Stimulated activated CD8-positive, alpha-beta memory T cell treated with anti-CD3 and anti-CD28 coated beads, Interleukin-12 subunit alpha, Interleukin-12 subunit beta, amount 100 ng/mL, for 24 hours (primary cell): ENCODE data around the gene ACP5.
A peak's percentile ranks its signal among the peaks of the same experiment; 100 is the strongest.
"Not testable (repeated sequence)": the region's sequence is repeated elsewhere in the genome, so short reads cannot be mapped to it uniquely, and the experiment has no call there.

ENCODE experiments used
- DNase-seq: peaks from one replicate; pipeline ENCODE4 v3.0.0-alpha.2; 2020; ENCODE audit errors: extremely low read depth

The ACP5 gene

DNA sequence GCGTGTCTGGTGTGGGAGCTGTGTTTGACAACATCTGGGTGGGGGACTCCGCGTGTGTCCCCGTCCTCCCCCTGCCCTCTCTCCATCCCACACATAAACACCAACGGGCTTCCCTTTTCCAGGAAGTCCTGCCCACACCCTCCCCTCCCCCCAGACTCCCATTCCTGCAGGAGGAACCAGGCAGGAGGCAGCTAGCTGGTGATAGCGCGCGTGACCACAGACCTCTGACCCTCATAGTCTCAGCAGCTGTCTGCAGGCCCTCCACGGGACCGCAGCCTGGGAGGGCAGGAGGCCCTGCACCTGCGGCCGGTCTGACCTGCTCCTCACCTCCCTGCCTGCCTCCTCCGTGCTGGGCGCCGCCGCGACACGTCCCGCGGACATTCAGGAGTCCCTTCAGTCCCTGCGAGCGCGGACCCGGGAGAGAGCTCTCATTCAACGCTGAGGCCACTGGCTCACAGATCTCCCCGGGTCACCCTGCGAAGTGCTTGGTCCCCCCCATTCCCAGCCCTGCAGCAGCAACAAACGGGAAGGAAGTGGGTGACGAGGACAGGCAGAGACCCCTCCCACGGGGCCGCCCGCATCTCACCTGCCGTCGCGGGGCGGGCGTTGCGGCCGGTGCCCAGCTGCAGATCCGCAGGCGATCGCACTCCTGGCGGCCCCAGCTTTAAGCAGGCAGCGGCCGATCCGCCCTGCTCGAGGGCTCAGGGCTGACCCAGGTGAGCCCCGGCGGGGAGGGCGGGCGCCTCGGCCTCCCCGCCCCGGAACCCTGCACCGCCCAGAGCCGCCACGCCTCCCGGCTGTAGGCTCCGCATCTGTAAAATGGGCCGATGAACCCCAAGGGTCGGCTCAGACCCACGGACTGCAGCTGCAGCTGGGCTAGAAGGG, 1.1 kb upstream of the ACP5 start:
- DNase-seq: no peak

DNA sequence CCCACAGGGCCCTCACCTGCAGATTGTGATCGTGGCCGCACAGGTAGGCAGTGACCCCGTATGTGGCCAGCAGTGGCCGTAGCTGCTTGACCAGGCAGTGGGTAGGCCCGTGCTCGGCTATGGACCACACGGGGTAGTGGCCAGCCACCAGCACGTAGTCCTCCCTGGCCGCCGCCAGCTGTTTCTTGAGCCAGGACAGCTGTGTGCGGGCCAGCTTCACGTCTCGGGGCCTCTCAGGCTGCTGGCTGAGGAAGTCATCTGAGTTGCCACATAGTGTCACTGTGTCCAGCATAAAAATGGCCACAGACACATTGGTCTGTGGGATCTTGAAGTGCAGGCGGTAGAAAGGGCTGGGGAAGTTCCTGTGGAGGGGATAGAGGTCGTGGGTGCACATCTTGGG, 1.2 kb downstream of the ACP5 start:
- no peak for DNase-seq

DNA sequence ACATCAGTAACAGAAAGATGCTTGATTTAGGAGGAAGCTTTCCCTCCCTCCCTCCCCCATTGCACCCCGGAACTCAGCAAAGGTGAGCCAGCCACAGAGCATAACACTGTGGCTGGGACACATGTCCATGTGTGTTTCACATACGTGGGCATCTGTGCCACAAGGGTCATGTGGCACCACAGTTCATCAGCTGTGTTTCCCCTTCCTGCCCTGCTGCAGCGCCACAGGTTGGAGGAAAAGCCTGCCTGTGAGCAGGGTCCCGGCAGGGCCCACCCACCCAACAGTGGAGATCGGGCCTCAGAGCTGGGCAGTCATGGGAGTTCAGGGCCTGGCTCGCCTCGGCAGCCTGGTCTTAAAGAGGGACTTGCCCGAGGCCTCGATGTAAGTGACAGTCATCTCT, 2.8 kb downstream of the ACP5 start:
- no peak for DNase-seq

DNA sequence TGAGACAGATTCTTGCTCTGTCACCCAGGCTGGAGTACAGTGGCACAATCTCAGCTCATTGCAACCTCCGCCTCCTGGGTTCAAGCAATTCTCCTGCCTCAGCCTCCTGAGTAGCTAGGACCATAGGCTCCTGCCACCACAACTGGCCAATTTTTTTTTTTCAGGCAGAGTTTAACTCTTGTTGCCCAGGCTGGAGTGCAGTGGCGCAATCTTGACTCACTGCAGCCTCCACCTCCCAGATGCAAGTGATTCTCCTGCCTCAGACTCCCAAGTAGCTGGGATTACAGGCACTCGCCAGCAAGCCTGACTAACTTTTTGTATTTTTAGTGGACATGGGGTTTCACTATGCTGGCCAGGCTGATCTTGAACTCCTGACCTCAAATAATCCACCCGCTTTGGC, 3.7 kb downstream of the ACP5 start:
- DNase-seq: not testable (repeated sequence)

DNA sequence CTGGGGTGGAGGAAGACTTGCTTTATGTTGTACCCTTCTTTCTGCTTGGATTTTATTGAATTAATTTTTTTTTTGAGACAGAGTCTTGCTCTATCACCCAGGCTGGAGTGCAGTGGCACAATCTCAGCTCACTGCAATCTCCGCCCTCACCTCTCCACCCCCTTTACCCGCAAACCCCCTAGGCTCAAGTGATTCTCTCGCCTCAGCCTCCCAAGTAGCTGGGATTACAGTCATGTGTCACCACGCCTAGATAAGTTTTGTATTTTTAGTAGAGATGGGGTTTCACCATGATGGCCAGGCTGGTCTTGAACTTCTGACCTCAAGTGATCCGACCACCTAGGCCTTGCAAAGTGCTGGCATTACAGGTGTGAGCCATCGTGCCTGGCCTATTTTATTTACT, 4.1 kb downstream of the ACP5 start:
- DNase-seq: not testable (repeated sequence)

DNA sequence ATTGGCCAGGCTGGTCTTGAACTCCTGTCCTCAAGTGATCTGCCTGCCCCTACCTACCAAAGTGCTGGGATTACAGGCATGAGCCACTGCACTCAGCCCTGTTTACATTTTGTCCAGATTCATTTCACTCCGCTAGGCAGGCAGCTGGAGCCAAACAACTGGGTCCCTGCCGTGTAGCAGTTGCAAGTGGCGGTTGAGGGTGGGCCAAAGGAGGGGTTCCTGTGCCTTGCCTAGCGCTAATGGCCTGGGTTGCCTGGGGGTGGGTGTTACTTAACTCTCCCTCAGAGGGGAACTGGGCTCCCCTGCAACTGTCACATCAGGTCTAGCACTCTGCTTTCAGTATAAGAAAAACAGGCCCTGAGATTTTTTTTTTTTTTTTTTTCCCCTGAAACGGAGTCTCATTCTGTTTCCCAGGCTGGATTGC, 7.4 kb downstream of the ACP5 start:
- no peak for DNase-seq

DNA sequence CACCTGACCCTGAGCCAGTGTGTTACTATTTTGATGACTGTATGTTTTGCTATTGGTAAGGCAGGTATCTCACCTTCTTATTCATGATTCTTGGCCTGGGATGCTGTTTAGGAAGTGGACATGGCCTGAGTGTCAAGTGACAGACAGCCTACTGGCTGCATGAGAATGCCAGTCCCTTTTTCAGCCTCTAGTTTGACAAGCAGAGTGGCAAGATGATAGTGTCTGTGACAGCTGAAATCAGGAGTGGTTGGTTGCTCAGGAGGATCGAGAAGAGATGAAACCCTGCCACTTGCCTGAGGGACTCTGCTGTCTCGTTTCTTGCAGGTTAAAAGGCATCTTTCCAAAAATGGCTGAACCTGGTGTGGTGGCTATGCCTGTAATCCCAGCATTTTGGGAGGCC, 11.3 kb downstream of the ACP5 start:
- DNase-seq: no peak

DNA sequence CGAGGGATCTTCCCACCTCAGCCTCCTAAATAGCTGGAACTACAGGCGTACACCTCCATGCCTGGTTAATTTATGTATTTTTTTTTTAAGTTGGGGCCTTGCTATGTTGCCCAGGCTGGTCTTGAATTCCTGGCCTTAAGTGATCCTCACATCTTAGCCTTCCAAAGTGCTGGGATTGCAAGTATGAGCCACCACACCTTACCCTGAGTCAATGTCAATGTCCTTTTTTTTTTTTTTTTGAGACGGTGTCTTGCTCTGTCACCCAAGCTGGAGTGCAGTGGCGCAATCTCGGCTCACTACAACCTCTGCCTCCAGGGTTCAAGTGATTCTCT, 11.8 kb downstream of the ACP5 start:
- DNase-seq: not testable (repeated sequence)

DNA sequence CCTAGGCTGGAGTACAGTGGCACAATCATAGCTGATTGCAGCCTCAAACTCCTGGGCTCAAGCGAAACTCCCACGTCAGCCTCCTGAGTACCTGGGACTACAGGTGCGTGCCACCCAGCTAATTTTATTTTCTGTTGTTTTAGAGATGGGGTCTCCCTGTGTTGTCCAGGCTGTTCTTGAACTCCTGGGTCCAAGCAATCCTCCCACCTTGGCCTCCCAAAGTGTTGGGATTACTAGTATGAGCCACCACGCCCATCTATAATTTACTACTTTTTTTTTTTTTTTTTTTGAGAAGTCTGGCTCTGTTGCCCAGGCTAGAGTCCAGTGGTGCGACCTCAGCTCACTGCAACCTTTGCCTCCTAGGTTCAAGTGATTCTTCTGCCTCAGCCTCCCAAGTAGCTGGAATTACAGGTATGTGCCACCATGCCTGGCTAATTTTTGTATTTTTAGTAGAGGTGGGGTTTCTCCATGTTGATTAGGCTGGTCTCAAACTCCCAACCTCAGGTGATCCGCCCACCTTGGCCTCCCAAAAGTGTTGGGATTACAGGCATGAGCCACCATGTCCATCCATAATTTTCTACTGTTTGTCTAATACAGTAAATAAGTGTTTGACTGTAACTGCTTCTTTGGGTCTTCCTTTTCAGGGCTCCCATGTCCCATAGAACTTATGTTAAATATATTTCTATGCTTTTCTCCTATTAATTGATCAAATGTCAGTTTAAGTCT, 13.2 kb downstream of the ACP5 start:
- DNase-seq: not testable (repeated sequence)

DNA sequence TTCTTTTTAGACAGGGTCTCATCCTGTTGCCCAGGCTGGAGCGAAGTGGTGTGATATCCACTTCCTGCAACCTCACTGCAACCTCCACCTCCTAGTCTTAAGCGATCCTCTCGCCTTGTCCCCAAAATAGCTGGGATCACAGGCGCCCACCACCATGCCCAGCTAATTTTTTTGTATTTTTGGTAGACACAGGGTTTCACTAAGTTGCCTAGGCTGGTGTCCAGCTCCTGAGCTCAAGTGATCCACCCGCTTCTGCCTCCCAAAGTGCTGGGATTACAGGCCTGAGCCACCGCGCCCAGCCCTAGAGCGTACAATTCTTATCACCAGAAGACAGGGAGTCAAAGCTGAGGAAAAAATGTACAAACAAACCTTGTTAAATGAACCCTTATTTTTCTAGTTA, 13.9 kb downstream of the ACP5 start:
- no peak for DNase-seq

DNA sequence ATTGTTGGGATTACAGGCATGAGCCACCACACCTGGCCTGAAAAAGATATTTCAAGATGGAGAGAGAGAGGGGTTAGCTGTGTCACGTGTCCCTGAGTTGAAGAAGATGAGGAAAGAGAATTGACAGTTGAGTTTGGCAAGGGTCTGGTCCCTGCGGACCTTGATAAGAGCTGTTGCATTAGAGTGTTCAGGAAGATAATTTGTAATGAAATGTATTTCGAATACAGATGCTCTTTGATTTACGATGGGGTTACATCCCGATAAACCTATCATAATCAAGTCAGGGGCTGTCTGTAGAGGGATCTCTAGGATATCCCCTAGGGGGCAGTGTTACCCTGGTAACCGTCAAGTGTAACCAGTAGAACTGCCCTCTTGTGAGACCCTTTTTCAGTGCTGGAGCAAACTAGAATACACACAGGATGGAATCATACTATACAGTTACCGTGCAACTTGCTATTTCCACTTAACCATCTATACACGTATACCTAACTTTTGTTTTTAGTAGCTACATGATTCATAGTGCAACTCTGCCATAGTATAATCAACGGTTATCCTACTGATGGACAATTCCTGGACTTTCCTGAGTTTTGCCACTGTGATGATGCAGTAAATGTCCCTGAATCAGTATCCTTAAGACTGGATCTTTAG, 16.9 kb downstream of the ACP5 start:
- DNase-seq: no peak

DNA sequence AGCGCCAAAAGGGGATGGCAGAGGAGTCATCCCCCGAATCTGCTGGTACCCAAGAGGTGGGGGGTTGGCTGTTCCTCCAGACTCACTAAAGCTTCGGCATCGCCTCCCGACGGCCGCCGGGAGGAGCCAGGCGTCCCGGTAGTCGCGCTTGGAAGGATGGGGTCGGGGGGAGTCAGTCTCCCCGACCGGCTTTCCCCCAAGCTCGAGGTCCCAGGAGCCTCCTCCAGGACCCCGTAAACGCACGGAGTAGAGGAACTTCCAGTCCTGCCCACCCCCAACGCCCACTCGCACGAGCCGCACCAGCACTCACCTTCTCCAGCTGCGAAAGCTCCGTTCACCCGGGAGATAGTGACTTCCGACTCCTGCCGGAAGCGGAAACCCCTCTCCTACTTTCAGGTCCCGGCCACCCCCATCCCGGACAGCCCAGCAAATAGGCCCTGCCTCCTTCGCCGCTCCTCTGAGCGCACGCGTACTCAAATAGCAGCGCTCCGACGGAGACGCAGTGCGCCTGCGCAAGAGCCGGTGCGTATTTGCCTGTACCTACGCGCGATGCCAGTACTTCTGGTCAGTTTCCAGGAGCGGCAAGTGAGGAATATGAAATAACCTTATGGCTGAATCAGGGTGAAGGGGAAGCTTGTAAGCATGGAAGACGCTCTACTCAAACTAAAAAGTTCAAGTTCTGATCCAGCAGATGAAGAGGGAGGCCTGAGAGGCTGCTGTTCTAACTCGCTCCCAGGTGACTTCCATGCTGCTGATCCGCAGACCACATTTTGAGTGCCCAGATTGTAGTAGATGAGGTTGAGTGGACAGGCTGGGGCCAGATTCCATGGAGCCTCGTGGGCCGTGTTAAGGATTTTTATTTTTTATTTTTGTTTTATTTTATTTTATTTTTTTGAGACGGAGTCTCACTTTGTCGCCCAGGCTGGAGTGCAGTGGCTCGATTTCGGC, 18.3 kb downstream of the ACP5 start, which contains the start of gene ELOF1:
TSS of gene ELOF1 (minus strand) at position 350 of the 948 bp plus-strand sequence. CDS start 4,883 bp downstream, outside the sequence.
- DNase-seq: peak; percentile 95

DNA sequence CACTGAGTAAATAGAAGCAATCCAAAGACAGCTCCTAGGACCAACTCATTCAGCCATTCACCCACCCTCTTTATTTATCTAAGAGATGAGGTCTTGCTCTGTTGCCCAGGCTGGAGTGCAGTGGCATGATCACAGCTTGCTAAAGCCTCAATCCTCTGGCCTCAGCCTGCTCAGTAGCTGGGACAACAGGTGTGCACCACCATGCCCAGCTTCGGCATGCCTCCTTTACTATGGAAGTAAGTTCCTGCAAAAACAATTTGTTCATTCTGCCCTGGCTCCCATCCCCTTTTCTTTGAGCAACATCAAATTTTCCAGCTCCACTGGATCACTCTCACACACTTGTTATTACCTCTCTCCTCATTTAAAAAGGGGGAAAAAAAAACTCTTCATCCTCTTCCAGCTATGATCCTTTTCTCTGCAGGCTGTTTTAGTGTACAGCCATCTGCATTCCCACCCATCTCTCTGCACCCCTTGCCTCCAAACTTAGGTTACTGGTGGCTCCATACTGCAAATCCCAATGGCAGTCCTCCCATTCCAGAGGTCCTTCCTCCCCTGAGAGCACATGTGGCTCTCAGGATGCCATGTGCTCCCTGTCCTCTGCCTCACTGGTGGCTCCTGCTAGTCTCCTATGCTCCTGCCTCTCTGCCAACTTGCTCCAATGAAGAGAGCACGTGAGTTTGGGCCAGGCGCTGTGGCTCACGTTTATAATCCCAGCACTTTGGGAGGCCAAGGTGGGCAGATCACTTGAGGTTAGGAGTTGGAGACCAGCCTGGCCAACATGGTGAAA, 20.6 kb downstream of the ACP5 start:
- DNase-seq: no peak

DNA sequence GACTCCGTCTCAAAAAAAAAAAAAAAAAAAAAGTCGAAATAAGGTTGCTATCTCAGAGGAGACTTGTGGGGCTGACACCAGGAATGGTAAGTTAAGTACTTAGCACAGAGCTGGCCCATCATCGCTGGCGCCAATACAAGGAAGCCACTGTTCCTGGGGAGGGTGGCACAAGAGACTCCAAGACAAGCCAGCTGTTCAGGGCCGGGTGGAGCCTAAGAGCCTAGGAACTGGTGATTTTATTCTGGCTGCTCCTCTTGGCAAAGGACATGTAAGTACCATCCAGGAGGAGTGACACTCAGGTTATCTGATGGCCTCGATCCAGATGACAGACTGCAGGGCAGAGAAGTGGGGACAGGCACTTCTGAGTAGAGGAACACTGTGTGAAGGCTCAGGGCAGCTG, 22.2 kb downstream of the ACP5 start:
- no peak for DNase-seq

DNA sequence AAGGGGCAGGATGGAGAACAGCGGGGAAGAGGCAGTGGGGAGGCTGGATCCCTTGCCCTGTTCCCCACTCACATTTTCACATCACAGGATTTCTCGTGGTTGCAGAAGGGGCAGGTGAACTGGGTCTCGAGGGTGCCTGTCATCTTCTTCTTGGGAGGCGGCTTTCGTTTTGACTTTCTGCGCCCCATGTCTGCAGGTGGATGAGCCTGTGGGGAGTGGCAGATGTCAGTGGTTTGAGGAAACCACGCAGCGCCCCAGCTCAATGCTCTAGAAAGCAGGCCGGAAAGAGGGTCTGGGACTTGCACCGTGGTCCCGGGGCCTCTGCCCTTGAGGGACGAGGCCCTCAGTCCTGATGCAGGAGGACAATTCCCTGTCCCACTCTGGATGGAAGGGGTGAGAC, 23.3 kb downstream of the ACP5 start:
- no peak for DNase-seq

DNA sequence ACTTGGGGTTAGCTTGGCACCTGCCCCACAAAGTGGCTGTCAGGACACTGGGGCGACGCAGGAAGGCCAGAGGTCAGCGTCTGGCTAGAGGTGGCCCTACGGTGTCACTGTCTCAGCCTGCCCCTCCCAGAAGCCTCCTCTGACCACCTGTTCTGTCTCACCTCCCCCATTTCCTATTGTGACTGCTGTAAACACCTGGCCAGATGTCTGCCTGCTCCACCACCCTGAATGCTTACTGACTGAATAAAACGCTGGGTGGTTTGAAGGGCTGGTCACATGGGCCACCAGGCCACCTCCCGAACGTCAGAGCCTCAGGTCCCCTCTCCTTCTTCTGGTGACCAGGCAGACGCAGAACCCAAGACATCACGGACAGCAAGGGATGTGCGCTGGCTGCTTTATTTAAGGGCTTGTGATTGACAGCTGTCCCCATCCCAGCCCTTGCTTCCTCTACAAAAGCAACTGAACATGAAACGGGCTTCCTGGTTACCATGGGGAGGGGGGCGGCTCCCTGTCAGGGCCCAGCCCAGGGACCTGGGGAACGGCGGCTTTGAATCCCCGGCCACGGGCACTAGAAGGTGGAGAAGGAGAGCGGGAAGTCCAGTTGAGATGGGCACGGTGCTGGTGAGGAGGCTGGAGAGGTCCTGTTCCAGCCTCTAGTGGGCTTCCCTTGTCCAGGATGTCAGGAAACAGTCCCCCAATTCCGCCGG, 24.6 kb downstream of the ACP5 start:
- no peak for DNase-seq

DNA sequence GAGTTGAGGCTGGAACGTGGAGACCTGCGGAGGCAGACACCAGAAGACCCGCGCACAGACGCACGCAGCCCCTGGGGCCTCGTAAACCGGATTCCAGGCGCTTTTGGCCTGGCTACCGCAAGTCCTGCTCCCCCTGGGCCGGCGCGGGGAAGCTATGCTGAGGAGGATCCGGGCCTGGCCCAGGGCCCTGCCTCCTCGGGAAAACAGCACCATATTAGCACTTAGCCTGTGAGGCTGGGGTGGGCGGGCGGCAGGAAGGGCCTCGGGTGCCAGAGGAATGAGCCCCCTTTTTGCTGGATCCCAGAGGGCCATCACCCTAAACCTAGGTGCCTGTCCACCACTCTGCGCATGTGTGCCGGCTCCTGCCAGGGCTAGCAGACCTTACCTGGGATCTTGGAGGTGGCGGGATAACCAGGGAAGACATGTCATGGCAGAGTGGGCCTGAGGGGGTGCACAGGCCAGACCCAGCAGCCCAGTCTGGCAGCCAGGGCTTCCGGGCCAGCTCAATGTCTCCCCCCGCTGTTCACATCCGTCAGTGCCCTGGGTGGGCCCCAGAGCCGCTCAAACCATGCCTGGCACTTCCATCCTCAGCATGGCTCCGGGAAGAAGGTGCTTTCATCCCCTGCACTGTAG, 25.7 kb downstream of the ACP5 start:
- no peak for DNase-seq

DNA sequence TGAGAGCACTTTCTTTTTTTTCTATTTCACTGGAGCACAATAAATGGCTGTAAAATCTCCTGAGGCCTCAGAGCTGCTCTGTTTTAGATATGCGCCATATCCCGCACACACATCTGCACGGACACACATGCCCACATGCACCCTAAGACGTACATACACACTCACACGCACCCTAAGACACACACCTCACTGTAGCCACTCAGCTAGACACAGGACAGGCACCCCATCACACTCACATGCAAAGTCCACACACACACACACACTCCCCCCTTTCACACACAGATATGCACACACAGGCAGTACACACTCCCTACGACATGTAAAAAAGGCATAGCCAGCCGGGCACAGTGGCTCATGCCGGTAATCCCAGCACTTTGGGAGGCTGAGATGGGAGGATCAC, 27.2 kb downstream of the ACP5 start:
- no peak for DNase-seq

DNA sequence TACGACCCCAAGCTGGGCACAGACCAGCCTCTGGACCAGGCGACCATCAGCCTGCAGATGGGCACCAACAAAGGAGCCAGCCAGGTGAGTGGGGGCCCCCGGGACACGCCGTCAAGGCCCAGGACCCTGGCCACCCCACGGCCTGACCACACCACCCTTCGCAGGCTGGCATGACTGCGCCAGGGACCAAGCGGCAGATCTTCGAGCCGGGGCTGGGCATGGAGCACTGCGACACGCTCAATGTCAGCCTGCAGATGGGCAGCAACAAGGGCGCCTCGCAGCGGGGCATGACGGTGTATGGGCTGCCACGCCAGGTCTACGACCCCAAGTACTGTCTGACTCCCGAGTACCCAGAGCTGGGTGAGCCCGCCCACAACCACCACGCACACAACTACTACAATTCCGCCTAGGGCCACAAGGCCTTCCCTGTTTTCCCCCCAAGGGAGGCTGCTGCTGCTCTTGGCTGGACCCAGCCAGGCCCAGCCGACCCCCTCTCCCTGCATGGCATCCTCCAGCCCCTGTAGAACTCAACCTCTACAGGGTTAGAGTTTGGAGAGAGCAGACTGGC, 28.0 kb downstream of the ACP5 start:
- DNase-seq: no peak
